Measurements from ENCODE around the gene IL22RA1.

IL22RA1 gene

DNA sequence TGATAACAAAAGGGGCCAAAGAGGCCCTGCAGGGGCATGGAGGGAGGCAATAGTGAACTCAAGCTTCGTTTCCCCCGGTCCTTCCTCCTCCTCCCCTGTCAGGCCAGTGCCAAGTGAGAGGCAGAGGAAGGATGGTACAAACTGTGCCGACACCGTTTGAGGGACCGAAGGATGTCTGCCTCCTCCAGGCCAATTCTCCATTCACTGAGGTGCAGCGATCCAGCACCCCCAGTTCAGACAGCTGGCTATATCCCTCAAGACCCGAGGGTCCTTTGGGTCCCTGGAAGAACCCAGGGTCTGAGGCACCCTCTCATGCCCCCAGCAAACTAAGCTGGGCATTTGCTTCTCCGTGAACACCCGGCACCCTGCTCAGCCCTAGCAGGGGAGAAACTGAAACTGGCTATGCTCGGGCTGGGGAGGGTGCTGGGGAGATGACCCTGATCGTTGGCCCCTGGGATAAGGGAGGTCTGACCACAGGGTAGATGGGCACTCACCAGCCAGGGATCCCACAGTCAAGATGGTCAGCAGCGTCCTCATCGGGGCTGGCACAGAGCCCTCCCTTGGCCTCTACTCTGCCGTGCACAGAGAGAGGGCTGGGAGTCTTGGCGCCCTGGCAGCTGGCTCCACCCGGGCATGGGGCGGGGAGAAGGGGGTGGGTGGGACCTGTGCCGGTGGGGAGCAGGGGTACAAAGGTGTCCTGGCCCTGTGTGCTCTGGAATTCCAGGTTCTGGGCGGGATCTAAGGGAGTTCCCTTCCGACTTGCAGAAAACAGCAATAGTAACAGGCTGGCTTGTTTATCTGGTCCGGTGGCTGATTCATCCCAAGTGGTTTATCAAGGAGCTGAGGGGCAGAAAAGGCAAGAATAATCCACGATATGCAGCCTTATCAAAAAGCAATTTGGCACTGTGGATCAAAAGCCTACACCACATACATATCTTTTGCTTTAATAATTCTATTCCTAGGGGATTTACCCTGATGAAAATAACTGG is at the start of gene IL22RA1:
Gene IL22RA1 (minus strand): TSS at position 595 of the 989 bp plus-strand sequence. CDS start 58 bp downstream, at position 537.
- no peak for DNase-seq (ENCODE audit: low read depth in 2 of 2)

DNA sequence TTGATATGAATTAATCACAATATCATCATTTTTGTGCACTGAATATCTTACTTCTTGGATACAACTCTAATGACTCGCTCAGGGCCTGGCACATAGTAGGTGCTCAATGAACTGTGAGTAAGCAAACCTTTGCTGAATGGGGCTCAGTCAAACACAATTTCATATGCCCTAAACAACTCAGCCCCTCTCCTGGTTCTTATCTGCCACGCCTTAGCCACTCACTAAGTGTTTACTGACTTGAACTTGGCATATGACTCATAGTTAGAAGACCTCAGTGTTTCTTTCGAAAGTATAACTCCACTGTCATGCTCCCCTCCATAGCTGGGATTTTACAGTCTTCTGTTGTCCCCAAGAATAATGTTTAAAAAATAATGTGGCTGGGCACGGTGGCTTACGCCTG is 48.9 kb upstream of the IL22RA1 start:
- peak in 1 of 2 donors; percentile 15 for DNase-seq (ENCODE audit: low read depth in 2 of 2)

- DNase-seq (ENCODE audit: low read depth in 2 of 2): no peak
These were observed 48.1 kb upstream of the IL22RA1 start for GRCh38 chr1:24190983-24191461.

DNA sequence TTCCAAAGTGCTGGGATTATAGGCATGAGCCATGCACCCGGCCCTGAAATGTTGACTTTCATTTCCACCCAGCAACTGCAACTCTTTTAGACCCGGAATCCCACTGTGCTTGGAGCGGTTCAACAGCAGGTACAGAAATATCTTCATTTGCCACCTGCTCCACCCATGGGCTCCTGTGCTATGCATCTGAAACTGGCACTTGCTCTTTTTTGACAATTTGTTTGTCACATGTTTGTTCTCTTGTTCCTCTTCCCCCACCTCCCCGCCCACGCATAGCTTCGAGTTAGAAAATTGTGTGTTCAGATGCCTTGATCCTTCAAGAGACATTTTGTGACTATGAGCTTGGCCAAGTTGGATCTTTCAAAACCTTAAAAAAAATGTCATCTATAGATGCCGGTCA is 46.6 kb upstream of the IL22RA1 start:
- no peak for DNase-seq (ENCODE audit: low read depth in 2 of 2)

GRCh38 chr1:24186993-24187790 is 44.3 kb upstream of the IL22RA1 start, which contains the start of gene IFNLR1:
TSS of gene IFNLR1 (minus strand) at chr1:24187289. CDS start at chr1:24187248, 41 bp downstream.
- peak; percentile 62 to 78 for DNase-seq (ENCODE audit: low read depth in 2 of 2)

DNA sequence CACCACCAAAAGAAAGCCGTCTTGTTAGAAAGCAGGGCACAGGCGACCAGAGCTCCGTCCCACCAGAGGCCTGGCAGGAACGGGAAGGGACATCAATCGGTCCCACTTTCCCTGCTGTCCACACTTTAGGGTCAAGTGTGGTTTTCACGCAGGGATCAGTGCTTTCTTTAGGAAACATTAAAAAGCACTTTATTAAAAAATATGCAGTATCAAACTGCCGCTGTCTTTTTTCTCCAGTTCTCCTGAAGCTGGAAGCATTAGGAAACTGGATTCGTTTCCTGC is 43.7 kb upstream of the IL22RA1 start:
- no peak for DNase-seq (ENCODE audit: low read depth in 2 of 2)

- no peak for DNase-seq (ENCODE audit: low read depth in 2 of 2)
These were observed 43.2 kb upstream of the IL22RA1 start for GRCh38 chr1:24186031-24186710.

DNA sequence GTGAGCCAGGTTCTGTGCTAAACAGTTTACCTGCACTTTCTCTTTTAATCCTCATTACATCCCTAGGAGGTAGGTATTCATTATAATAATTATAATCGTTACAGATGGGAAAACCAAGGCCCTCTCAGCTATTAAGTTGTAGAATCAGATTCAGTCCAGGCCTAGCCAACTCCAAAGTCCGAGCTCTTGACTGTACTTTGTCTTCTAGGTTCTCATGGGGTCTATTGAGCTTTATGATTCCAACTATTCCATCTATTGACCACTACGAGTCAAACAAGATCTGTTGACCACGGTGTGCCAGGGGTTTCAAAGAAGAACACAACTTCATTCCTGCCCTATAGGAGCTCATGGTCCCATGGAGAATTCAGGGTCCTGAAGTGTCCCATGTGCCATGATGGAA is 42.1 kb upstream of the IL22RA1 start:
- no peak for DNase-seq (ENCODE audit: low read depth in 2 of 2)

- DNase-seq (ENCODE audit: low read depth in 2 of 2): no peak
These were observed 39.1 kb upstream of the IL22RA1 start for GRCh38 chr1:24182061-24182460.

DNA sequence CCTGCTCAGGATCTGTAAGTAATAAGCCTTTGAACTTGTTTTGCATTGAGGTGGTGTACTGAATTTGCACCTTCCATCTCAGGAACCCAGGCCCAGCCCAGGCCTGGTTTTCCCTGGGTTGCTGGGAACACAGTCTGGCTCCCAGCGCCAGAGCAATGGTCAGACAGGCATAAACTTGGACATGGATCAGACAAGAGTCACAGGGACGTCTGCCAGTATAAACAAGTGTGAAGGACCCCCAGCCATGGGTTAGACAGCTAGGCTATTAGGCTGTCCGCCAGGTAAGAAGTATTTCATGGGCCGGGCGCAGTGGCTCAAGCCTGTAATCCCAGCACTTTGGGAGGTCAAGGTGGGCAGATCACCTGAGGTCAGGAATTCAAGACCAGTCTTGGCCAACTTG is 38.7 kb upstream of the IL22RA1 start:
- DNase-seq (ENCODE audit: low read depth in 2 of 2): no peak

DNA sequence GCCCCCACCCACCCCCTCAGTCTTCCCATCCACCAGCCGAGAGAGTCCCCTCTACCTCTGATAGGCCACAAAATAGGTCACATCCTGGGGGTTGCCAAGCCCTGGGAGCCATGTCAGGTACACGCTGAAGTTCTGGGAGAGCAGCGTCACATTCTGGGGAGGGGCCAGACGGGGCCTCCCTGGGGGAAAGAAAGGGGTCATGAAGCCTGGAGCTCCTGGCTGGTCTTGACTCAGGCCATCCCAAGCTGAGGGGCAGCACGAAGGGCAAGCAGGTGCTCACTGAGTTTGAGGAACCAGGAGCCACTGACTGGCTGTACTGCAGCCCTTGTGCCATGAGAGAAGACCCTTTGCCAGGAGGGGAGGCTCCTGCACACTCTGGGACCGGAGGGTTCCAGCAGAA is 37.7 kb upstream of the IL22RA1 start:
- no peak for DNase-seq (ENCODE audit: low read depth in 2 of 2)

DNA sequence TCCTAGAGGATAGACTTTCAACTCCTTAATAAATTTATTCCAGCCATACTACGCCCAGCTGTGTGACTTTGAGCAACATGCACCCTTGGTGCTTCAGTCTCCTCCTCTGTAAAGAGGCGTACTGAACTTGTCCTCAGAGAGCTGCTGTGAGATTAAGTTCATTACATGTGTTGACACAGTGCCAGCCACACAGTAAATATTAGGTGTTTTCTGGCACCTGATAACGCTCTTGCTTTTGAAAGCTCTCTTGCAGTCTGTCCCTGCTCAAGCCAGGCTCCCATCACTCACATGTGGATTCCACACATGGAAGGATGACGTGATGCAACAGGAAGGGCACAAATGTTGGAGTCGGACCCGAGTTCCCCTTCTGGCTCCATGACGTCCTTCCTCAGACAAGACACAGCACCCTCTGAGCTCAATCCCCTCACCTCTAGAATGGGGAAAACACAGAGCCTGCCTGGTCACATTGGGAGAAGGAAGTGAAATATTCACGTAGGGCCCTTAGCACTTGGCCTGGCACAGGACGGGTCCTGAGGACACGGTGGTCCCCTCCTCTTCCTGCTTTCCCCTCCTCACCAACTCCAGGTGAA is 36.4 kb upstream of the IL22RA1 start:
- DNase-seq (ENCODE audit: low read depth in 2 of 2): no peak

DNA sequence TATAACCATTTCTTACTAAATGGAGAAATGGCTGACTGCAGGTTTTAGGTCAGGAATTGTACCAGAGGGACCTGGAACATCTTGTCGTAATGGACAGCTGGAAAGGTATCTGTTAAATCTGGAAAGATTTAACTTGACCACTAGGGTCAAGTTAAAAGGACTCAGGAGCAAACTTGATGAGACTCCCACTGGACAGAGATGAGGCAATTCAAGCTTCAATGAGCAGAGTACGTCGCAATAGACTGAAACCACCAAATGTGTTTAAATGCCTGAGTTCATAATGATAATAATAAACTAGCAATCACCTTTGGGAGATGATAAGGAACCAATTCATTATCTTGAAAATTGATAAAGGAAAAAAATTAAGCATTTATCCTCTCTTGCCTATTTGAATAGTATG is 35.5 kb upstream of the IL22RA1 start:
- no peak for DNase-seq (ENCODE audit: low read depth in 2 of 2)

GRCh38 chr1:24177161-24177560 is 34.2 kb upstream of the IL22RA1 start:
- no peak for DNase-seq (ENCODE audit: low read depth in 2 of 2)

GRCh38 chr1:24175033-24175755 is 32.3 kb upstream of the IL22RA1 start:
- no peak for DNase-seq (ENCODE audit: low read depth in 2 of 2)

- DNase-seq (ENCODE audit: low read depth in 2 of 2): no peak
These were observed 31.0 kb upstream of the IL22RA1 start for GRCh38 chr1:24173638-24174575.

DNA sequence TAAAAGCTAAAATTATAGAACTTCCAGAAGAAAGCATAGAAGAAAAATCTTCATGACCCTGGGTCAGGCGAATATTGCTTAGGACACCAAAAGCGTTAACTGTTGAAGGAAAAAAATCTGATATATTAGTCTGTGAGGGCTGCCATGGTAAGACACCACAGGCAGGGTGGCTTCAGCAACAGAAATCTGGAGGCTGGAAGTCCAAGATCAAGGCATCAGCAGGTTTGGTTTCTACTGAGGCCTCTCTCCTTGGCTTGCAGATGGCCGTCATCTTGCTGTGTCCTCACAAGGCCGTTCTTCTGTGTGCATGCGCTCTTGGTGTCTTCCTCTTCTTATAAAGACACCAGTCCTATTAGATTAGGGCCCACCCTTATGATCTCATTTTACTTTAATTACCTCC is 29.7 kb upstream of the IL22RA1 start:
- no peak for DNase-seq (ENCODE audit: low read depth in 2 of 2)

DNA sequence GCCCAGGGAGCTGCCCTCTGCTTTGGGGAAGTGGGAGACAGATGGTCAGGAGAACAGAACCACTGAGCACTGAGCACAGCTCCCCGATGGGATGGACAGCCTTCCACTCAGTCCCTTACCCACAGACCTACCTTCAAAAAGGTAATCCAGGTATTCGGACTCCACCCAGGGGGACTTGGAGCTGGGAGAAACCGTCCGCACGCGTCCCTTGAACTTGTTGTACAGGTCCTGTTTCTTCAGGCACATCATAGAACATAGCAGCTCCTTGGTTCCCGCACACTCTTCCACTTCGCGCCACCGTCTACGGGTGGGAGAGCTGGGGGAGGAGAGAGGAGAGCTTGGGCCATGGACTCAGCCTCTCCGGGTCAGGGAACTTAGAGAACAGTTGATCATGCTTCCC is 26.3 kb upstream of the IL22RA1 start:
- DNase-seq (ENCODE audit: low read depth in 2 of 2): no peak

- no peak for DNase-seq (ENCODE audit: low read depth in 2 of 2)
These were observed 25.3 kb upstream of the IL22RA1 start for GRCh38 chr1:24168245-24168644.

DNA sequence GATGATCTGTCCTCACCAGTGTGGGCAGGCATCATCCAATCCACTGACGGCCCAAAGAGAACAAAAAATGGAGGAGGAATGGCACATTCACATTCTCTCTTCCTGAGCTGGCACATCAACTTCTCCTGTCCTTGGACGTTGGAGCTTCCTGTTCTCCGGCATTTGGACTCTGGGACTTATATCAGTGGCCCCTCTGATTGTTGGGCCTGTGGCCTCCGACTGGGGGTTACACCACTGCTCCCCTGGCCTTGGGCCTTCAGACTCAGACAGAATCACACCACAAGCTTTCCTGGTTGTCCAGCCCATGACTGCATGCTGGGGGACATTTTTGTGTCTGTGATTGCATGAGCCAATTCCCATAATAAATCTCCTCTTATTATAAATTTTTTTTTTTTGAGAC is 24.1 kb upstream of the IL22RA1 start:
- DNase-seq (ENCODE audit: low read depth in 2 of 2): no peak
